Renal cortex interstitium (tissue), 11 donors: ENCODE results near the gene LKAAEAR1. TPM values are rescaled to one million over a fixed set of nuclear protein-coding genes. Genes with fewer than 3 reads are reported as not detected.

Experiments used
- DNase-seq, 11 donors: peaks; one replicate each; pipeline ENCODE4 v3.0.0-alpha.2; 2013; ENCODE audit warnings: low read depth in 9 of 11, low spot score in 4 of 11; ENCODE audit errors: extremely low read depth in 1 of 11
- polyA plus RNA-seq, 3 donors: library from polyadenylated mRNA; unstranded; fragments of 120-200 nt; gene quantifications; one replicate each; pipeline ENCODE4 v1.2.1, GENCODE V29; 2013; ENCODE audit not compliant: insufficient read length in 3 of 3

LKAAEAR1 gene
- polyA plus RNA-seq, 3 donors, result 0.40 TPM; not detected in 2

- no peak for DNase-seq
Measured at GRCh38 chr20:64071341-64072332, 12.6 kb downstream of the LKAAEAR1 start.

GRCh38 chr20:64070244-64070993 lies 13.8 kb downstream of the LKAAEAR1 start:
- no peak for DNase-seq

- DNase-seq, result no peak
Measured at GRCh38 chr20:64069614-64070243, 14.5 kb downstream of the LKAAEAR1 start.

GRCh38 chr20:64069209-64069613 lies 15.0 kb downstream of the LKAAEAR1 start:
- DNase-seq, result no peak

- no peak for DNase-seq
Measured at GRCh38 chr20:64068386-64069208, 15.6 kb downstream of the LKAAEAR1 start.

- no peak for DNase-seq
Measured at GRCh38 chr20:64067733-64068307, 16.4 kb downstream of the LKAAEAR1 start.

- no peak for DNase-seq
Measured at GRCh38 chr20:64067005-64067632, 17.1 kb downstream of the LKAAEAR1 start.

- DNase-seq, result no peak
Measured at GRCh38 chr20:64065974-64066343, 18.2 kb downstream of the LKAAEAR1 start.

- DNase-seq, result no peak
Measured at GRCh38 chr20:64065062-64065973, 18.9 kb downstream of the LKAAEAR1 start.

GRCh38 chr20:64064145-64064698 lies 20.0 kb downstream of the LKAAEAR1 start:
- DNase-seq, result no peak

- DNase-seq, result no peak
Measured at GRCh38 chr20:64063389-64064144, 20.6 kb downstream of the LKAAEAR1 start.

GRCh38 chr20:64062596-64063388 lies 21.4 kb downstream of the LKAAEAR1 start, which contains the start of gene TCEA2:
Gene TCEA2 (plus strand): TSS chr20:64063198. CDS start chr20:64063313, 115 bp downstream.
- peak; percentile 88 to 98 (median 95) for DNase-seq

- DNase-seq, result no peak
Measured at GRCh38 chr20:64062276-64062595, 22.0 kb downstream of the LKAAEAR1 start.

GRCh38 chr20:64058536-64058935 lies 25.7 kb downstream of the LKAAEAR1 start:
- DNase-seq, result no peak
